ENCODE measurements around the gene COMMD7. TPM values are rescaled to one million over a fixed set of nuclear protein-coding genes. Genes with fewer than 3 reads are reported as not detected.

The COMMD7 gene
- total RNA-seq, 1 experiment from 2014 or later = 28.3 TPM

DNA sequence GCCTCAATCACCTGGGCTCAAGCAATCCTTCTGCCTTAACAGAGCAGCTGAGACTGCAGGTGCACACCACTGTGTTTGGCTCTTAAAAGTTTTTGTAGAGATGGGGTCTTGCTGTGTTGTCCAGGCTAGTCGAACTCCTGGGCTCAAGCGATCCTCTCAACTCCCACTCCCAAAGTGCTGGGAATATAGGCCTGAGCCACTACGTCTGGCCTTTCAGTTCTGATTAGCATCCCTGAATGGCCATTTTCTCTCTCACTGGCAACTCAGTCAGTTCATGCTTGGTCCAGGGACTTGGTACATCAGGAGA lies 47.4 kb upstream of the COMMD7 start:
- no peaks in the 10 kb centered on the region for H3K9me3 Mint-ChIP-seq (ENCODE audit: unreplicated experiment)
- H3K27ac Mint-ChIP-seq (ENCODE audit: low read depth, unreplicated experiment) = no peak overlapping the region
- H3K4me1 Mint-ChIP-seq (ENCODE audit: insufficient read depth, unreplicated experiment) = no peaks in the 10 kb centered on the region
- no peak for DNase-seq (ENCODE audit: unreplicated experiment)
- intact Hi-C loops (cut with micrococcal nuclease) = loop anchor here (1.0 to 5.0 kb wide), 5 partner anchors 104 to 509 kb away; no protein-coding TSS in a partner anchor
- ChIA-PET CTCF (interaction anchor here (0.6 to 4.3 kb wide), 36 partner anchors 10 to 510 kb away, joined by 3 to 42 read pairs (median 6); partner anchors contain the start of genes DNMT3B and MAPRE1), POLR2A (interaction anchor here (1.0 to 1.6 kb wide), 2 partner anchors 9 to 32 kb away, joined by 3 to 4 read pairs; no protein-coding TSS in a partner anchor)
- H3K27me3 Mint-ChIP-seq (ENCODE audit: insufficient read depth, unreplicated experiment) = no peaks in the 10 kb centered on the region
- TF ChIP-seq, protein P1, sequence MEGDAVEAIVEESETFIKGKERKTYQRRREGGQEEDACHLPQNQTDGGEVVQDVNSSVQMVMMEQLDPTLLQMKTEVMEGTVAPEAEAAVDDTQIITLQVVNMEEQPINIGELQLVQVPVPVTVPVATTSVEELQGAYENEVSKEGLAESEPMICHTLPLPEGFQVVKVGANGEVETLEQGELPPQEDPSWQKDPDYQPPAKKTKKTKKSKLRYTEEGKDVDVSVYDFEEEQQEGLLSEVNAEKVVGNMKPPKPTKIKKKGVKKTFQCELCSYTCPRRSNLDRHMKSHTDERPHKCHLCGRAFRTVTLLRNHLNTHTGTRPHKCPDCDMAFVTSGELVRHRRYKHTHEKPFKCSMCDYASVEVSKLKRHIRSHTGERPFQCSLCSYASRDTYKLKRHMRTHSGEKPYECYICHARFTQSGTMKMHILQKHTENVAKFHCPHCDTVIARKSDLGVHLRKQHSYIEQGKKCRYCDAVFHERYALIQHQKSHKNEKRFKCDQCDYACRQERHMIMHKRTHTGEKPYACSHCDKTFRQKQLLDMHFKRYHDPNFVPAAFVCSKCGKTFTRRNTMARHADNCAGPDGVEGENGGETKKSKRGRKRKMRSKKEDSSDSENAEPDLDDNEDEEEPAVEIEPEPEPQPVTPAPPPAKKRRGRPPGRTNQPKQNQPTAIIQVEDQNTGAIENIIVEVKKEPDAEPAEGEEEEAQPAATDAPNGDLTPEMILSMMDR (IDR thresholded peaks at IDR 0.05; ENCODE audit: unreplicated experiment) = no peak
- no peak overlapping the region for H3K4me3 Mint-ChIP-seq (ENCODE audit: unreplicated experiment)
- H3K36me3 Mint-ChIP-seq (ENCODE audit: insufficient read depth, unreplicated experiment) = peaks cover 6% of the 10 kb centered on the region
- no TSS peak for BruUV-seq (replicated peaks)

DNA sequence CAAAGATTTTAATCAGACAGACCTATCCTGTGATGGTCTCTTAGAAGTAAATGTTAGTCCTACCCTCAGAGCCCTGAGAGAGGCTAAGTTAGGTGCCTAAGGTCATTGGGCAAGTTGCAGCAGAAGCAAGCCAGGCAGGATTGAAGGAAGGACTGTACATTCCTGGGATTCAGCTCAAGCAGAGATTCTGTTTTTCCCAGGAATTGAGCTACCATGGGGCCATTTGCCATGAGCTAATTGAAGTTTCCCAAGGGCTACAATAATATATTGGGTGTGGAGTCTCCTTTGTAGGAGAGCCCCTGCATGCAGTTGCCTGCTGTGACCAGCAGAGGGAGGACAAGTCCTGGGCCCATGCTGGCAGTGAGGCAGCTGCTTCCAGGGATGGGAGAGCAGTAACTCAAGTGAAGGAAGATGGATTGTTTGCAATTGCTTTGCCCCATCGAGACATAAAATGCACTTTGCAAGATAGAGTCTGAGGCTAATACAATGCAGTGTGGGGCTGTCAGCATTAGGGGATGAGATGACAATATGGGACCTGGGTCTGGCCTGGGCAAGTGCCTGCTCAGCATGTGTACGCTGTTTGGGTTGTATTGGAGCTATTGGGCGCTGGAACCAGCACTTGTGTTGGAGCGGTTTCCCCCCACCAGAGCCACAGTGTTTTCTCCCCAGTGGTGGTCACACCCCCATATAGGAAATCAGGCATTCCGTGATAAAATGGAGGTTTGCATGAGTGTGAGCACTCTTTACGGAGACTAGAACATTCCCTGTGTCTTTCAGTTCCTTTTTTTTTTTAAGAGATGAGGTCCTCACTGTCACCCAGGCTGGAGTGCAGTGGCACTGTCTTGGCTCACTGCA lies 46.9 kb upstream of the COMMD7 start:
- ChIA-PET POLR2A (interaction anchor here (1.0 to 1.6 kb wide), 2 partner anchors 9 to 32 kb away, joined by 3 to 4 read pairs; no protein-coding TSS in a partner anchor), CTCF (interaction anchor here (0.6 to 4.3 kb wide), 61 partner anchors 9 to 1447 kb away, joined by 3 to 42 read pairs (median 4); partner anchors contain the start of genes C20orf203, DNMT3B, EFCAB8 and MAPRE1)
- no TSS peak for BruUV-seq (replicated peaks)
- H3K4me1 Mint-ChIP-seq (ENCODE audit: insufficient read depth, unreplicated experiment) = no peaks in the 10 kb centered on the region
- H3K27me3 Mint-ChIP-seq (ENCODE audit: insufficient read depth, unreplicated experiment) = no peaks in the 10 kb centered on the region
- H3K9me3 Mint-ChIP-seq (ENCODE audit: unreplicated experiment) = no peaks in the 10 kb centered on the region
- intact Hi-C loops (cut with micrococcal nuclease) = loop anchor here (1.0 to 5.0 kb wide), 5 partner anchors 104 to 509 kb away; no protein-coding TSS in a partner anchor
- H3K27ac Mint-ChIP-seq (ENCODE audit: low read depth, unreplicated experiment) = no peak overlapping the region
- no peak overlapping the region for H3K4me3 Mint-ChIP-seq (ENCODE audit: unreplicated experiment)
- peak; percentile 66 for DNase-seq (ENCODE audit: unreplicated experiment)
- peaks cover 6% of the 10 kb centered on the region for H3K36me3 Mint-ChIP-seq (ENCODE audit: insufficient read depth, unreplicated experiment)
- TF ChIP-seq, protein P1 (IDR thresholded peaks at IDR 0.05; ENCODE audit: unreplicated experiment) = peak; percentile 94

DNA sequence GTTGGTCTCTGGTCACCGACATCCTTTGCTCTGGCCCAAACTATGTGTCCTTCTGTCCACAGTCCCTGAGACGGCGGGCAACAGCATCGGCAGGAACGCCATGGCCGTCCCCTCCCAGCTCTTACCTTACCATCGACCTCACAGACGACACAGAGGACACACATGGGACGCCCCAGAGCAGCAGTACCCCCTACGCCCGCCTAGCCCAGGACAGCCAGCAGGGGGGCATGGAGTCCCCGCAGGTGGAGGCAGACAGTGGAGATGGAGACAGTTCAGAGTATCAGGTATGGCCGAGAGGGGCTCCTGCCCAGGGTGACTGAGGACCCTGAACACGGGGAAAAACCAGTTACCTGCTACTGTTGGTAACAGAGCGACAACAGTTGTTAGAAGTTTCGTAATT lies 43.9 kb upstream of the COMMD7 start:
- ChIA-PET CTCF (interaction anchor here (1.1 to 2.4 kb wide), 3 partner anchors 9 to 1351 kb away, joined by 3 to 12 read pairs (median 3); no protein-coding TSS in a partner anchor), POLR2A (interaction anchor here (0.6 to 0.7 kb wide), 3 partner anchors 33 to 149 kb away, joined by 3 read pairs; no protein-coding TSS in a partner anchor)
- Mint-ChIP-seq H3K4me3 (ENCODE audit: unreplicated experiment) (no peak overlapping the region), H3K9me3 (ENCODE audit: unreplicated experiment) (no peaks in the 10 kb centered on the region), H3K4me1 (ENCODE audit: insufficient read depth, unreplicated experiment) (no peaks in the 10 kb centered on the region), H3K27me3 (ENCODE audit: insufficient read depth, unreplicated experiment) (no peaks in the 10 kb centered on the region), H3K27ac (ENCODE audit: low read depth, unreplicated experiment) (no peak overlapping the region), H3K36me3 (ENCODE audit: insufficient read depth, unreplicated experiment) (peaks cover 6% of the 10 kb centered on the region)
- intact Hi-C loops (cut with micrococcal nuclease) = no loop called here
- no TSS peak for BruUV-seq (replicated peaks)
- DNase-seq (ENCODE audit: unreplicated experiment) = no peak
- TF ChIP-seq, protein P1 (IDR thresholded peaks at IDR 0.05; ENCODE audit: unreplicated experiment) = no peak

DNA sequence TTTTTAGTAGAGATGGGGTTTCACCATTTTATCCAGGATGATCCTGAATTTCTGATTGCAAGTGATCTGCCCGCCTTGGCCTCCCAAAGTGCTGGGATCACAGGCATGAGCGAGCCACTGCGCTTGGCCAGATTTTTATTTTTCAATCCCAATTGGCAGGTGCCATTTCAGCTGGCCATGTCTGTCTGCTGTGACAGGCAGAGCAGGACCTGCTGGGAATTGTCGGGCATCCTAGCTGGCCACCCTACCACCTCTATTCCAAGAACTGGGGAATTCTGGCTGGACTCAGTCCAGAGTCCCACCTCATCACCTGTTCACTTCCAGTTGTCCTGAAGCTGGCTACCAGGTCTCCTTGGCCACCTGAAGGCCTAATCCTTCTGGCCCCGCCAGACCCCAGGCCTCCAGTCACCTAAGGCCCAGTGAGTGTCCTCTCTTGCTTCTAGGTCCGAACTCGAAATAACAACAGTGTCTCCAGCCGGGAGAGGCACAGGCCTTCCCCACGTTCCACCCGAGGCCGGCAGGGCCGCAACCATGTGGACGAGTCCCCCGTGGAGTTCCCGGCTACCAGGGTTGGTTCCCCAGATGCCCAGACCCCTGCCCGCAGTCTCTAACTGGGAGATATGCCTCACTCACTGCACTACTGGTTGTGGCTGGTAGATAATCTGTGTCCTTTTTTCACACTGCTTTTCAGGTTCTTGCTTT lies 42.9 kb upstream of the COMMD7 start:
- BruUV-seq (replicated peaks) = no TSS peak
- ChIA-PET CTCF (interaction anchor here (0.7 to 2.4 kb wide), 4 partner anchors 8 to 1352 kb away, joined by 3 to 12 read pairs (median 3); no protein-coding TSS in a partner anchor), POLR2A (interaction anchor here (0.6 kb wide), 1 partner anchor 34 kb away, joined by 3 read pairs; no protein-coding TSS in a partner anchor)
- Mint-ChIP-seq H3K36me3 (ENCODE audit: insufficient read depth, unreplicated experiment) (peaks cover 6% of the 10 kb centered on the region), H3K4me3 (ENCODE audit: unreplicated experiment) (no peak overlapping the region), H3K27me3 (ENCODE audit: insufficient read depth, unreplicated experiment) (no peaks in the 10 kb centered on the region), H3K4me1 (ENCODE audit: insufficient read depth, unreplicated experiment) (no peaks in the 10 kb centered on the region), H3K9me3 (ENCODE audit: unreplicated experiment) (no peaks in the 10 kb centered on the region), H3K27ac (ENCODE audit: low read depth, unreplicated experiment) (no peak overlapping the region)
- TF ChIP-seq, protein P1 (IDR thresholded peaks at IDR 0.05; ENCODE audit: unreplicated experiment) = no peak
- DNase-seq (ENCODE audit: unreplicated experiment) = no peak
- intact Hi-C loops (cut with micrococcal nuclease) = no loop called here
